RWPE2 (cell line): Measurements from ENCODE around the gene NPC1L1.

Source experiments
- ATAC-seq: fragments of 200-7000 bp; cut with Tn5 transposase; 3 replicates; pipeline ENCODE4 v1.9.1; 2021; ENCODE audit warnings: low read depth
- DNase-seq: peaks from one replicate; pipeline ENCODE4 v3.0.0-alpha.2; 2020; ENCODE audit warnings: low spot score
- H3K27ac ChIP-seq: fragments of 450-650 bp; 2 replicates; pipeline ENCODE4 v1.5.1; 2017; ENCODE audit warnings: mild to moderate bottlenecking; ENCODE audit not compliant: poor library complexity, severe bottlenecking
- H3K27me3 ChIP-seq: fragments of 250-450 bp; sonication (Bioruptor Pico); 2 replicates; pipeline ENCODE4 v1.5.1; 2021; ENCODE audit warnings: mild to moderate bottlenecking, moderate library complexity; ENCODE audit not compliant: insufficient read depth, poor library complexity, severe bottlenecking
- H3K36me3 ChIP-seq: fragments of 250-450 bp; sonication (Bioruptor Pico); 2 replicates; pipeline ENCODE4 v1.5.1; 2020; ENCODE audit warnings: low read depth, mild to moderate bottlenecking, moderate library complexity
- H3K4me1 ChIP-seq: fragments of 250-450 bp; sonication (Bioruptor Pico); 2 replicates; pipeline ENCODE4 v1.5.1; 2021; ENCODE audit warnings: mild to moderate bottlenecking, moderate library complexity; ENCODE audit not compliant: insufficient read depth, poor library complexity, severe bottlenecking
- H3K4me3 ChIP-seq: fragments of 250-450 bp; sonication (Bioruptor Pico); 2 replicates; pipeline ENCODE4 v1.5.1; 2021; ENCODE audit warnings: mild to moderate bottlenecking, moderate library complexity; ENCODE audit not compliant: severe bottlenecking
- H3K9me3 ChIP-seq: fragments of 250-450 bp; sonication (Bioruptor Pico); 2 replicates; pipeline ENCODE4 v1.5.1; 2021; ENCODE audit warnings: mild to moderate bottlenecking, moderate library complexity; ENCODE audit not compliant: severe bottlenecking
- TF ChIP-seq, protein P1 (sequence below): fragments of 450-650 bp; IDR thresholded peaks from one replicate; pipeline ENCODE4 v1.5.1; 2017; ENCODE audit warnings: mild to moderate bottlenecking, moderate library complexity; ENCODE audit not compliant: poor library complexity, severe bottlenecking

NPC1L1 gene

DNA sequence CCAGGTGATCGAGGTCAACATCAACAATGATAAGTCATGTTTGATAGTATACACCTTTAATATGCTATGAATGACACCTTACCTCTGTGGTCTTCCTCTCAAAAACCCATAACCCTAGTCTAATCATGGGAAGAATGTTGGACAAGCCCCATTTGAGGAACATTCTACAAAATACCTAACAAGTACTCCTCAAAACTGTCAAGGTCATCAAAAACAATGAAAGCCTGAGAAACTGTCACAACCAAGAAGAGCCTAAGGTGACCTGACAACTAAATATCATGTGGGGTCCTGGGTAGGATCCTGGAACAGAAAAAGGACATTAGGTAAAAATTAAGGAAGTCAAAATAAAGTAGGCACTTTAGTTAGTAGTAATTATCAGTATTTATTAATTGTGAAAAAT is 44.7 kb downstream of the NPC1L1 start:
- ATAC-seq = no peak
- Histone ChIP-seq H3K4me3 (no peak overlapping the region), H3K27ac (no peak overlapping the region), H3K36me3 (no peaks in the 10 kb centered on the region), H3K27me3 (no peaks in the 10 kb centered on the region), H3K4me1 (no peaks in the 10 kb centered on the region), H3K9me3 (no peaks in the 10 kb centered on the region)
- no peak for DNase-seq
- TF ChIP-seq, protein P1, sequence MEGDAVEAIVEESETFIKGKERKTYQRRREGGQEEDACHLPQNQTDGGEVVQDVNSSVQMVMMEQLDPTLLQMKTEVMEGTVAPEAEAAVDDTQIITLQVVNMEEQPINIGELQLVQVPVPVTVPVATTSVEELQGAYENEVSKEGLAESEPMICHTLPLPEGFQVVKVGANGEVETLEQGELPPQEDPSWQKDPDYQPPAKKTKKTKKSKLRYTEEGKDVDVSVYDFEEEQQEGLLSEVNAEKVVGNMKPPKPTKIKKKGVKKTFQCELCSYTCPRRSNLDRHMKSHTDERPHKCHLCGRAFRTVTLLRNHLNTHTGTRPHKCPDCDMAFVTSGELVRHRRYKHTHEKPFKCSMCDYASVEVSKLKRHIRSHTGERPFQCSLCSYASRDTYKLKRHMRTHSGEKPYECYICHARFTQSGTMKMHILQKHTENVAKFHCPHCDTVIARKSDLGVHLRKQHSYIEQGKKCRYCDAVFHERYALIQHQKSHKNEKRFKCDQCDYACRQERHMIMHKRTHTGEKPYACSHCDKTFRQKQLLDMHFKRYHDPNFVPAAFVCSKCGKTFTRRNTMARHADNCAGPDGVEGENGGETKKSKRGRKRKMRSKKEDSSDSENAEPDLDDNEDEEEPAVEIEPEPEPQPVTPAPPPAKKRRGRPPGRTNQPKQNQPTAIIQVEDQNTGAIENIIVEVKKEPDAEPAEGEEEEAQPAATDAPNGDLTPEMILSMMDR = no peak

DNA sequence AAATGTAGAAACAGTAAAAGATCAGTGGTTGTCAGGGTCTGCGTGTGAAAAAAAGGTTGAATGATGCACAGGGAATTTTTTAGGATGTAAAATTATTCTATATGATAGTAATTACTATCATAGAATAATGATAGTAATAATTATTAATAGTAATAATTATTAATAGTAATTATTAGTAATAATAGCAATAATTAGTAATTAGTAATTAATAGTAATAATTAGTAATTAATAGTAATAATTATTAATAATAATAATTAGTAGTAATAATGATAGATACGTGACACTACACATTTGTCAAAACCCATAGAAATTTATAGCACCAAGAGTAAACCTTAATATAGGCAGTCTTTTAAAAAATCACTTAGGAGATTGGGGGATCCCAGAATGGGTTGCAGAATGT is 46.2 kb downstream of the NPC1L1 start:
- DNase-seq = no peak
- Histone ChIP-seq H3K27ac (no peak overlapping the region), H3K4me1 (no peaks in the 10 kb centered on the region)

DNA sequence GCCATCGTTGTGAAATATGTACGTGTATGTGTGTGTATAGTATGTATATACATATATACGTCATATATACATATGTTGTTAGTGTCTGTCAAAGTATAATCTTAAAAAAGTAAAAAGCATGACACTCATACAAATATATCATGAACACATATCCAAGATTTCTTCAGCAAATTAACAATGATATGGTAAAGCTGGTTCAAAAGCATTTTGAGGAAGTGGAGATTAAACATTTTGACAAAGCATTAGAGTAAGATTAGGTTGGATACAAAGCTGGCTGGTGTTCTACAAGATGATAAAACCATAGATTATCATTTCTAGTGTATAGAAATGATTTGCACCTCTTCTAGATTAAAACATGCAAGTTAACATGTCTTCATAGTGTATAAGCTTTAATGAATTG is 49.9 kb downstream of the NPC1L1 start:
- Histone ChIP-seq H3K4me3 (peak overlapping the region; percentile 63), H3K27ac (peak overlapping the region; percentile 73), H3K9me3 (no peaks in the 10 kb centered on the region), H3K27me3 (no peaks in the 10 kb centered on the region), H3K4me1 (peaks cover 12% of the 10 kb centered on the region), H3K36me3 (no peaks in the 10 kb centered on the region)
- DNase-seq = no peak
- TF ChIP-seq, protein P1 = no peak
- no peak for ATAC-seq

More for the DNA sequence above, 46.2 kb downstream of the NPC1L1 start:
- TF ChIP-seq, protein P1 = no peak
- Histone ChIP-seq H3K4me3 (no peak overlapping the region), H3K9me3 (no peaks in the 10 kb centered on the region), H3K27me3 (no peaks in the 10 kb centered on the region), H3K36me3 (no peaks in the 10 kb centered on the region)
- ATAC-seq = no peak

DNA sequence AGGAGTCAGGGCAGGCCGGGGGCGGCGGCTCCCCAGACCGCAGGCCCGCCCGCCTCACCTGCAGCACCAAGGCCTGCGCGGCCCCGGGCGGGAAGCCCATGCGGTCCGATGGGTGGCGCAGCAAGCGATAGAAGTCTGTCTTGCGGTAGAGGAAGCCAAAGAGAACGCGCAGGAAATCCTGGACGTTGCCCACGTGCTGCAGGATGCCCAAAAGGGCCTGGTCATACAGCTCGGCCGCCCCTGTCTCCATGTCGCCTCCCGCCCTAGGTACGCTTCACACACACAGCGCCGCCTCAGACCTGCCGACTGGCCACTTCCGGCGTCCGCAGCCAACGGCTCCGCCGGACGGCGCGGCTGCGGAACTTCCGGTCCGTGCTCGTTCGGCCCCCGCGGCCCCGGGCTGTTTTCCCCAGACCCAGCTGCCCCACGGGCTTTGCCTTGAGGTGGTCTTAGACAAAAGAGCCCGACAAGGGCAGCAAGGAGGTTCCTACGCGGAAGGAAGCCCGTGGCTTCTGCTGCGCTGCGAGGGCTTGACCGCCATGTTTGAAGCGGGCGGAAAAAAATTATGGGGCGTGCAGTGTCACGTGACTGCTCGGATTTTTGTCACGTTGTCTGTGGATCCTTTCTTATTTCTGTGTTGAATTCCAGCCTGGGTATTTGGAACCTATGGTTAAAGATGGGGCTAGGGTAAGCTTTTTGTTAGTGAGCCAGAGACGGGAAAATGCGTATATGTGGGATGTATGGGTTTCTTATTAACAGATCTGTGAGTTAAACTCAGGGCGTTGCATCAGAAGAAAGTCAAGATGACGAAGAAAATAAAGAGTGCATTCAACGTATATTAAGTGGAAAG is 50.6 kb downstream of the NPC1L1 start, which contains the start of gene NUDCD3:
NUDCD3 (minus strand) TSS at position 308 of the 850 bp plus-strand sequence; CDS start at position 250, 58 bp downstream.
- H3K9me3 ChIP-seq = no peaks in the 10 kb centered on the region
- no peaks in the 10 kb centered on the region for H3K27me3 ChIP-seq
- DNase-seq (peak; percentile 80), ATAC-seq (peak; percentile 92)
- peaks cover 12% of the 10 kb centered on the region for H3K4me1 ChIP-seq
- peak within 1 kb of the TSS; percentile 63 for H3K4me3 ChIP-seq
- peak within 1 kb of the TSS; percentile 73 for H3K27ac ChIP-seq
- peaks cover 6% of the 10 kb centered on the region for H3K36me3 ChIP-seq
- TF ChIP-seq, protein P1 = peak; percentile 14

DNA sequence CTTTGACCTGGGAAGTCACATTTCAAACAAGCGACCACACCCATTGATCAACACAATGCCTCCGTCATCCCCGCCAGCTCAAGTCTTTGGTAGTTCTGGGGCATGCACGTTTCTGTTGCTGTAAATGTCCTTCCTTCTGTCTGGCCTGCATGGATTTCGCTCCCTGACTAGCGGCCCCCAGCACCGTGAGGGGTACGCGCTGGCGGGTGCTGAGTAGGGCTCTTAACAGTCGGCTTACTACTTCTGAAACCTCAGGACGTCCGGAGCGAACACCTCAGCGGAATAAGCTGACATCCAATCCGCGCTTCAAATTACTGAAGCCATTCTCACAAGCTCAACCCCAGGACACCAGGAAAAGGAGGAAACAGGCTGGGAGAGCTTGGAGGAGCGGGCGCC is 51.2 kb downstream of the NPC1L1 start:
- Histone ChIP-seq H3K4me3 (peak overlapping the region; percentile 63), H3K36me3 (peaks cover 12% of the 10 kb centered on the region), H3K9me3 (no peaks in the 10 kb centered on the region), H3K4me1 (peaks cover 12% of the 10 kb centered on the region), H3K27ac (peak overlapping the region; percentile 73), H3K27me3 (no peaks in the 10 kb centered on the region)
- TF ChIP-seq, protein P1 = no peak
- peak; percentile 22 for ATAC-seq
- no peak for DNase-seq
